ENCODE data around the gene LACC1.

LACC1 gene

GRCh38 chr13:43872181-43872580, 7.5 kb upstream of the LACC1 start:
- TF ChIP-seq REST (IDR thresholded peaks at IDR 0.05; ENCODE audit: low read depth) (no peak), USF1 (IDR thresholded peaks at IDR 0.05) (no peak), ZBTB7A (IDR thresholded peaks at IDR 0.05; ENCODE audit: low read depth) (no peak), CREB1 (IDR thresholded peaks at IDR 0.05; ENCODE audit: low read depth) (no peak), TCF12 (IDR thresholded peaks at IDR 0.05; ENCODE audit: low read depth) (no peak), RAD21 (IDR thresholded peaks at IDR 0.05; ENCODE audit: low read depth) (no peak), YY1 (IDR thresholded peaks at IDR 0.05; ENCODE audit: low read depth) (no peak), EP300 (IDR thresholded peaks at IDR 0.05; ENCODE audit: borderline replicate concordance) (no peak), NFIC (IDR thresholded peaks at IDR 0.05) (no peak)

DNA sequence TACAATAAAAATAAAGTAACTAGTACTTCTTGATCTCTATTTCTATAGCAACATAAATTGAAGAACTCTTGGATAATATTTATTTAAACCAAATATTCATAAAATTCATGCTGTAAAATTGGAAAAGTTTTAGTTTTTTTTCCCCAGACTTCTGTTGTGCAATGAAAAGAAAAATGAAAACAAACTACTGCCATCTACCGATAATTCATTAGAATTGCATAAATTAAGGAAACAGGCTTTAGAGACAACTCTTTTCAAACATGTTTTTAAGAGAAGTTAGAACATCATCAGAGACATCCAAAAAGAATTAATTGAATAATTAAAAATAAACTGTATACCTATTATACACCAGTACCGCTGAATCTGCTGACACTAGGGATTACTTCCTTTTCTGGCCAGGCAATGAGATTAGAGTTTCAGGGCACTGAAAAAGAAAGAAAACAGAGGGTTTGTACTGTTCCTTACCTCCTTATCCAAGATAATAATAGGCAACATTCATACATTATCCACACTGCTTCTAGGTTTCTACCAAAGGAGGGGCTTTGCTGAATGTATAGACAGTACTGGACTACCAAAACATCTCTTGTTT, 5.1 kb upstream of the LACC1 start:
- TF ChIP-seq TAF1 (IDR thresholded peaks at IDR 0.05; ENCODE audit: low read depth): no peak
- peak; percentile 83 for TF ChIP-seq CEBPB (IDR thresholded peaks at IDR 0.05)
- peak; percentile 49 for TF ChIP-seq RAD21 (IDR thresholded peaks at IDR 0.05; ENCODE audit: low read depth)

DNA sequence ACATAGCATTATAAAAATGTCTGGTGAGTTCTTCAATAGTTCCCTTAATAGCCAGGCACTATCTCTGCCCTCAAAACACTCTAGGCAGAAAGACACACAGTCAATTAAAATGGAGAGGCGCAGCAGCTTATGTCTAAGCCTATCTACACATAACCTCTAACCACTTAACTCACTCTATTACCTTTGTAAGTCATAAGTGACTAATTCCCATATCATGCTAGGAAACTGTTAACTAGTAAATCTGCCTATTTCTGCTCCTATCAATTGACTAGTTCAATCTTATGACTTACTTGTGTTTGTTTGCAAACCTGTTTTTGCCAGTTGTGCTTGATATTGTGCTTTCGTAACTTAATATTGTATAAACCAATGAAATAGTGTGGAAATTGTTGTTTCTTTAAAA, 3.3 kb upstream of the LACC1 start:
- no peak for TF ChIP-seq USF1 (IDR thresholded peaks at IDR 0.05)
- TF ChIP-seq TCF12 (IDR thresholded peaks at IDR 0.05; ENCODE audit: low read depth): no peak
- no peak for TF ChIP-seq TEAD4 (IDR thresholded peaks at IDR 0.05)
- no peak for TF ChIP-seq RAD21 (IDR thresholded peaks at IDR 0.05; ENCODE audit: low read depth)
- no peak for TF ChIP-seq REST (IDR thresholded peaks at IDR 0.05; ENCODE audit: low read depth)
- no peak for TF ChIP-seq CEBPB (IDR thresholded peaks at IDR 0.05)
- no peak for TF ChIP-seq FOXM1 (IDR thresholded peaks at IDR 0.05; ENCODE audit: borderline replicate concordance, low read depth)
- TF ChIP-seq NFIC (IDR thresholded peaks at IDR 0.05): no peak

- TF ChIP-seq, protein P1, sequence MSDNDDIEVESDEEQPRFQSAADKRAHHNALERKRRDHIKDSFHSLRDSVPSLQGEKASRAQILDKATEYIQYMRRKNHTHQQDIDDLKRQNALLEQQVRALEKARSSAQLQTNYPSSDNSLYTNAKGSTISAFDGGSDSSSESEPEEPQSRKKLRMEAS (IDR thresholded peaks at IDR 0.05): no peak
- TF ChIP-seq ZBTB7A (IDR thresholded peaks at IDR 0.05; ENCODE audit: low read depth): no peak
- no peak for TF ChIP-seq YY1 (IDR thresholded peaks at IDR 0.05; ENCODE audit: low read depth)
- TF ChIP-seq TCF12 (IDR thresholded peaks at IDR 0.05; ENCODE audit: low read depth): no peak
- TF ChIP-seq USF1 (IDR thresholded peaks at IDR 0.05): no peak
- no peak for TF ChIP-seq REST (IDR thresholded peaks at IDR 0.05; ENCODE audit: low read depth)
Measured at GRCh38 chr13:43877326-43877725, 2.4 kb upstream of the LACC1 start.

GRCh38 chr13:43877766-43878165, 1.9 kb upstream of the LACC1 start:
- TF ChIP-seq, protein P1 (IDR thresholded peaks at IDR 0.05): no peak
- TF ChIP-seq FOXM1 (IDR thresholded peaks at IDR 0.05; ENCODE audit: borderline replicate concordance, low read depth): no peak
- TF ChIP-seq CEBPB (IDR thresholded peaks at IDR 0.05): no peak
- TF ChIP-seq CREB1 (IDR thresholded peaks at IDR 0.05; ENCODE audit: low read depth): no peak
- no peak for TF ChIP-seq TEAD4 (IDR thresholded peaks at IDR 0.05)
- TF ChIP-seq TCF12 (IDR thresholded peaks at IDR 0.05; ENCODE audit: low read depth): no peak
- TF ChIP-seq EP300 (IDR thresholded peaks at IDR 0.05; ENCODE audit: borderline replicate concordance): no peak
- no peak for TF ChIP-seq RAD21 (IDR thresholded peaks at IDR 0.05; ENCODE audit: low read depth)
- TF ChIP-seq TAF1 (IDR thresholded peaks at IDR 0.05; ENCODE audit: low read depth): no peak
- no peak for TF ChIP-seq NFIC (IDR thresholded peaks at IDR 0.05)
- no peak for TF ChIP-seq REST (IDR thresholded peaks at IDR 0.05; ENCODE audit: low read depth)
